Esophagus muscularis mucosa (tissue), 4 donors: ENCODE results near the gene WTAP.

ENCODE experiments used
- EP300 ChIP-seq: sonication (generic); formaldehyde crosslinking; IDR thresholded peaks from one replicate; pipeline ENCODE4 v1.6.1; 2017; ENCODE audit warnings: antibody characterized with exemption
- POLR2A ChIP-seq: fragments of 450-650 bp; IDR thresholded peaks from one replicate; pipeline ENCODE4 v1.6.1; 2017; ENCODE audit warnings: antibody characterized with exemption, moderate library complexity, mild to moderate bottlenecking, low read depth
- TF ChIP-seq, protein P1 (sequence below), 3 experiments: fragments of 200-600 bp in 2 of 3; fragments of 450-650 bp in 1 of 3; sonication (generic) in 2 of 3; IDR thresholded peaks; one replicate each; pipeline ENCODE4 v1.5.1; 2017 to 2019; ENCODE audit warnings: antibody characterized with exemption in 3 of 3, mild to moderate bottlenecking in 2 of 3, moderate library complexity in 1 of 3

GRCh38 chr6:159728531-159728964 is 1.2 kb downstream of the WTAP start:
- TF ChIP-seq POLR2A (no peak), EP300 (no peak)
- TF ChIP-seq, protein P1, sequence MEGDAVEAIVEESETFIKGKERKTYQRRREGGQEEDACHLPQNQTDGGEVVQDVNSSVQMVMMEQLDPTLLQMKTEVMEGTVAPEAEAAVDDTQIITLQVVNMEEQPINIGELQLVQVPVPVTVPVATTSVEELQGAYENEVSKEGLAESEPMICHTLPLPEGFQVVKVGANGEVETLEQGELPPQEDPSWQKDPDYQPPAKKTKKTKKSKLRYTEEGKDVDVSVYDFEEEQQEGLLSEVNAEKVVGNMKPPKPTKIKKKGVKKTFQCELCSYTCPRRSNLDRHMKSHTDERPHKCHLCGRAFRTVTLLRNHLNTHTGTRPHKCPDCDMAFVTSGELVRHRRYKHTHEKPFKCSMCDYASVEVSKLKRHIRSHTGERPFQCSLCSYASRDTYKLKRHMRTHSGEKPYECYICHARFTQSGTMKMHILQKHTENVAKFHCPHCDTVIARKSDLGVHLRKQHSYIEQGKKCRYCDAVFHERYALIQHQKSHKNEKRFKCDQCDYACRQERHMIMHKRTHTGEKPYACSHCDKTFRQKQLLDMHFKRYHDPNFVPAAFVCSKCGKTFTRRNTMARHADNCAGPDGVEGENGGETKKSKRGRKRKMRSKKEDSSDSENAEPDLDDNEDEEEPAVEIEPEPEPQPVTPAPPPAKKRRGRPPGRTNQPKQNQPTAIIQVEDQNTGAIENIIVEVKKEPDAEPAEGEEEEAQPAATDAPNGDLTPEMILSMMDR (IDR thresholded peaks at IDR 0.05): no peak
